Natural killer cell treated with Interleukin-12 subunit alpha and Interleukin-12 subunit beta and Interleukin-15 and Interleukin-18, amount 100 ng/mL, for 72 hours (primary cell): ENCODE results near the gene TENM3. TPM values are rescaled to one million over a fixed set of nuclear protein-coding genes. Genes with fewer than 3 reads are reported as not detected.
"Not testable (repeated sequence)": the region's sequence is repeated elsewhere in the genome, so short reads cannot be mapped to it uniquely, and the experiment has no call there.

ENCODE experiments used
- ATAC-seq, 2 donors: fragments of 150-1000 bp; cut with Tn5 transposase in 1 of 2; sonication (Bioruptor Pico), chemical (Tn5 transposase) in 1 of 2; 2 replicates each; pipeline ENCODE4 v1.10.0; 2021
- DNase-seq: peaks from one replicate; pipeline ENCODE4 v3.0.0; 2022; ENCODE audit warnings: low spot score
- H3K27ac Mint-ChIP-seq, 2 donors: 1 replicate in 1 of 2; 2 replicates in 1 of 2; pipeline ENCODE4 v1.8.0; 2022; ENCODE audit warnings: mixed read lengths in 2 of 2, mild to moderate bottlenecking in 1 of 2, moderate library complexity in 1 of 2
- H3K27me3 Mint-ChIP-seq, 2 donors: 1 replicate in 1 of 2; 2 replicates in 1 of 2; pipeline ENCODE4 v1.8.0; 2022; ENCODE audit warnings: mixed read lengths in 2 of 2
- H3K36me3 Mint-ChIP-seq: one replicate; pipeline ENCODE4 v1.8.0; 2022; ENCODE audit warnings: mixed read lengths
- H3K4me1 Mint-ChIP-seq, 2 donors: 1 replicate in 1 of 2; 2 replicates in 1 of 2; pipeline ENCODE4 v1.8.0; 2022; ENCODE audit warnings: low read depth in 2 of 2, mixed read lengths in 2 of 2, mild to moderate bottlenecking in 1 of 2
- H3K4me3 Mint-ChIP-seq: one replicate; pipeline ENCODE4 v1.8.0; 2022; ENCODE audit warnings: mixed read lengths
- H3K9me3 Mint-ChIP-seq: 2 replicates; pipeline ENCODE4 v1.8.0; 2022; ENCODE audit warnings: mixed read lengths
- total RNA-seq, 2 donors: library from RNA; stranded (reverse); gene quantifications; one replicate each; pipeline ENCODE4 v1.2.3, GENCODE V29; 2022

TENM3 gene
- total RNA-seq, 2 donors from 2014 or later: not detected

DNA sequence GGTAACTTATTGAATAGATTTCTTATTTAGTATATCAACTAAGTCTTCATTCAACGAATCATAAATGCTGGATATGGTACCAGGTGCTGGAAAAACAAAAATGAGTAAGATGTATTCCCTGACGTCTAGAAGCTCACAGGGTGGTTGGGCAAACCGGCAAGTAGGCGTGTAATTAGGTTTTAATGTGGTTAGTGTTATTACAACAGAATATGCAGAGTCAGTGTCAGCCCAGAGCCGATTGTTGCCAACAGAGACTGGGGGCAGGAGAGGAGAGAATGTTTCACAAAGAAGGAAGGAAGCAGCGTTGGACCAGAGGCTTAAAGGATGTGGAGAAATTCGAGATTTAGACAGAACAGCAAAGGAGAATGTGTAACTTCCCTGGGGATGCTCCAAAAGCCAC, 111.7 kb downstream of the TENM3 start:
- H3K27me3 Mint-ChIP-seq: no peaks in the 10 kb centered on the region
- no peaks in the 10 kb centered on the region for H3K4me1 Mint-ChIP-seq
- no peak overlapping the region for H3K4me3 Mint-ChIP-seq
- no peaks in the 10 kb centered on the region for H3K36me3 Mint-ChIP-seq
- no peak for ATAC-seq
- peaks cover 15% of the 10 kb centered on the region for H3K9me3 Mint-ChIP-seq
- H3K27ac Mint-ChIP-seq: no peak overlapping the region
- no peak for DNase-seq

GRCh38 chr4:182367153-182367552, 124.0 kb downstream of the TENM3 start:
- Mint-ChIP-seq H3K27ac (no peak overlapping the region), H3K4me1 (no peaks in the 10 kb centered on the region), H3K36me3 (no peaks in the 10 kb centered on the region), H3K27me3 (no peaks in the 10 kb centered on the region), H3K4me3 (no peak overlapping the region), H3K9me3 (peaks cover 8% of the 10 kb centered on the region)
- DNase-seq: no peak
- no peak for ATAC-seq

- Mint-ChIP-seq H3K36me3 (no peaks in the 10 kb centered on the region), H3K4me3 (no peak overlapping the region), H3K9me3 (peaks cover 8% of the 10 kb centered on the region), H3K4me1 (no peaks in the 10 kb centered on the region), H3K27me3 (no peaks in the 10 kb centered on the region), H3K27ac (no peak overlapping the region)
- DNase-seq (no peak), ATAC-seq (no peak)
Observed at GRCh38 chr4:182369211-182369610, 126.0 kb downstream of the TENM3 start.

DNA sequence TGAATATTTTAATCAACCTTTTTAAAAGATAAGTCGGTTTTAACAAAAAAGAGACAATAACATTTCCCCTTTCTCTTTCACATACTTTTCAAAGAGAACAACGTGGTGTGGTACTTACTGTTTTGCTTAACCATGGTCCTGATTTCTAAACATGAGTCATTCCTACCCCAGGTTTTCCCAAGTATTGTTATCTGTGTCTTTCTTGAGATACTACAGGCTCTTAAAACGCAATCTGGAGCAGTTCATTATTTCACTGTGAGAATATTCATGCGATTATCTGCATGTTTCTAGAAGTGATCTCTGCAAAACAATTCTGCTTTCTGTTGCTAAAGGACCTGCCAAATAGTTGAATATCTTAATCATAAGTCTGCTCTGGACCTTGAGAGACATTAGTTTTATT, 127.3 kb downstream of the TENM3 start:
- no peak for DNase-seq
- no peaks in the 10 kb centered on the region for H3K4me1 Mint-ChIP-seq
- H3K27me3 Mint-ChIP-seq: no peaks in the 10 kb centered on the region

GRCh38 chr4:182380771-182381181, 137.6 kb downstream of the TENM3 start:
- no peaks in the 10 kb centered on the region for H3K36me3 Mint-ChIP-seq
- H3K4me3 Mint-ChIP-seq: no peak overlapping the region
- no peak for ATAC-seq
- no peak for DNase-seq
- H3K4me1 Mint-ChIP-seq: no peaks in the 10 kb centered on the region
- no peak overlapping the region for H3K27ac Mint-ChIP-seq
- peaks cover 6% of the 10 kb centered on the region for H3K9me3 Mint-ChIP-seq
- no peaks in the 10 kb centered on the region for H3K27me3 Mint-ChIP-seq

More for the DNA sequence above, 127.3 kb downstream of the TENM3 start:
- Mint-ChIP-seq H3K9me3 (peaks cover 8% of the 10 kb centered on the region), H3K4me3 (no peak overlapping the region), H3K36me3 (no peaks in the 10 kb centered on the region), H3K27ac (no peak overlapping the region)
- ATAC-seq: no peak

- ATAC-seq (no peak), DNase-seq (no peak)
- Mint-ChIP-seq H3K27me3 (no peaks in the 10 kb centered on the region), H3K27ac (no peak overlapping the region), H3K9me3 (peaks cover 3% of the 10 kb centered on the region), H3K36me3 (no peaks in the 10 kb centered on the region), H3K4me3 (no peak overlapping the region), H3K4me1 (no peaks in the 10 kb centered on the region)
Observed at GRCh38 chr4:182382941-182383340, 139.7 kb downstream of the TENM3 start.

- no peaks in the 10 kb centered on the region for H3K27me3 Mint-ChIP-seq
- H3K4me3 Mint-ChIP-seq: no peak overlapping the region
- no peaks in the 10 kb centered on the region for H3K4me1 Mint-ChIP-seq
- H3K27ac Mint-ChIP-seq: no peak overlapping the region
- DNase-seq: no peak
- H3K9me3 Mint-ChIP-seq: no peaks in the 10 kb centered on the region
- H3K36me3 Mint-ChIP-seq: no peaks in the 10 kb centered on the region
- no peak for ATAC-seq
Observed at GRCh38 chr4:182384631-182385091, 141.5 kb downstream of the TENM3 start.

DNA sequence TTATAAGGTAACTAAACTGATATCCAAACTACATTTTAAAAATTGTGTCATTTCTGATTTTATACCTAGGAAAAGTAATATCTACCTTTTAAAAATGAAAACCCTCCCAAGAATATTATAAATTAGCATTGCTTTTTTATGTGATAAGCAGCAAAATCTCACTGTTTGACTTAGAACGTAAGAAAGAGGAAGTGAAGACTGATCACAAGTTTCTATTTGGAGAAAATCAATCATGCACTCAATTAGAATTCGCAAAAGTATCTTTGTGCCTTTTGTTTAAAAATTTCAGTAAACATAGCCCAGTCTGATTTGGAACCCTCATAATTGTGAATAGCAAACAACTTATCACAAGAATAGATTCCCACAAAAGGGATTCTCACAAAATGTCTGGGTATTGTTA, 142.7 kb downstream of the TENM3 start:
- no peak overlapping the region for H3K27ac Mint-ChIP-seq
- no peaks in the 10 kb centered on the region for H3K27me3 Mint-ChIP-seq
- H3K9me3 Mint-ChIP-seq: no peaks in the 10 kb centered on the region
- no peaks in the 10 kb centered on the region for H3K36me3 Mint-ChIP-seq
- no peaks in the 10 kb centered on the region for H3K4me1 Mint-ChIP-seq
- DNase-seq: no peak
- no peak overlapping the region for H3K4me3 Mint-ChIP-seq
- ATAC-seq: no peak

DNA sequence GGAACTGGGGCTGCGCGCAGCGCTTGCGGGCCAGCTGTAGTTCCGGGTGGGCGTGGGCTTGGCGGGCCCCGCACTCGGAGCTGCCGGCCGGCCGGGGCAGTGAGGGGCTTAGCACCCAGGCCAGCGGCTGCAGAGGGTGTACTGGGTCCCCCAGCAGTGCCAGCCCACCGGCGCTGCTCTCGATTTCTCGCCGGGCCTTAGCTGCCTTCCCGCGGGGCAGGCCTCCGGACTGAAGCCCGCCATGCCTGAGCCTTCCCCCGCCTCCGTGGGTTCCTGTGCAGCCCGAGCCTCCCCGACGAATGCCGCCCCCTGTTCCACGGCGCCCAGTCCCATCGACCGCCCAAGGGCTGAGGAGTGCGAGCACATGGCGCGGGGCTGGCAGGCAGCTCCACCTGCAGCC, 143.4 kb downstream of the TENM3 start:
- not testable (repeated sequence) for H3K36me3 Mint-ChIP-seq, H3K4me1 Mint-ChIP-seq, H3K9me3 Mint-ChIP-seq, H3K27me3 Mint-ChIP-seq, H3K4me3 Mint-ChIP-seq, DNase-seq, H3K27ac Mint-ChIP-seq, ATAC-seq

DNA sequence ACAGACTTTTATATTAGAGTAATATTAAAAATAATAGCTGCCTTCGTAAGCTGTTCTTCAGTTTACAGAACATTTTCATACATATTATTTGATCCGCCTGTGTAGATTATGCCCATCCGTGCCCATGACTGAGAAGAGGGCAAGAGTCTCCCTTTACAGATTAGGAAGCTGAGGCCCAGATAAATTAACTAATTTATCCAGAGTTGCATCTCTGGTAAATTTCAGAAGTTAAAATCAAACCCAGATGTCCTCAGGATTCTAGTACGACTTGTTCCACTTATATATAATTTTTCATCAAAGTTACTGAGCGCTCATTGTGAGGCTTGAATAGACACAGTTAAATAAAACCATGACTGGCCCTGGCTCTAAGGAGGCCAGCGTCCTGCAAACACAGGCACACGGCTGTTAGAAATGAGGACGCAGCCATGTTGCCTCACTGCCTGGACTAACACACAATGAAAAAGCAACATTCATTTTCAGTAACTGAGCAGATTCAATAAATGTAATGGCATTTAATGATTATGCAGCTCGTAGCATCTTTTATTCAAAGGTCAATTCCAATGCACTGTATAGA, 148.0 kb downstream of the TENM3 start:
- DNase-seq: no peak
- no peaks in the 10 kb centered on the region for H3K4me1 Mint-ChIP-seq
- H3K9me3 Mint-ChIP-seq: no peaks in the 10 kb centered on the region
- H3K36me3 Mint-ChIP-seq: no peaks in the 10 kb centered on the region
- H3K4me3 Mint-ChIP-seq: no peak overlapping the region
- no peak for ATAC-seq
- peaks cover 0 to 11% of the 10 kb centered on the region in 2 donors for H3K27me3 Mint-ChIP-seq
- no peak overlapping the region for H3K27ac Mint-ChIP-seq

- Mint-ChIP-seq H3K9me3 (no peaks in the 10 kb centered on the region), H3K36me3 (no peaks in the 10 kb centered on the region), H3K27me3 (peaks cover 0 to 11% of the 10 kb centered on the region in 2 donors), H3K27ac (no peak overlapping the region), H3K4me1 (no peaks in the 10 kb centered on the region), H3K4me3 (no peak overlapping the region)
- ATAC-seq (no peak), DNase-seq (no peak)
Observed at GRCh38 chr4:182394181-182394580, 151.0 kb downstream of the TENM3 start.

GRCh38 chr4:182400081-182400480, 156.9 kb downstream of the TENM3 start:
- Mint-ChIP-seq H3K4me3 (no peak overlapping the region), H3K4me1 (no peaks in the 10 kb centered on the region), H3K27ac (no peak overlapping the region), H3K36me3 (no peaks in the 10 kb centered on the region), H3K9me3 (no peaks in the 10 kb centered on the region), H3K27me3 (peaks cover 0 to under 1% of the 10 kb centered on the region in 2 donors)
- ATAC-seq (no peak), DNase-seq (no peak)

GRCh38 chr4:182400790-182401189, 157.6 kb downstream of the TENM3 start:
- Mint-ChIP-seq H3K4me1 (no peaks in the 10 kb centered on the region), H3K27me3 (peaks cover 0 to 6% of the 10 kb centered on the region in 2 donors), H3K27ac (no peak overlapping the region), H3K9me3 (peaks cover 3% of the 10 kb centered on the region), H3K36me3 (no peaks in the 10 kb centered on the region), H3K4me3 (no peak overlapping the region)
- DNase-seq (no peak), ATAC-seq (no peak)

DNA sequence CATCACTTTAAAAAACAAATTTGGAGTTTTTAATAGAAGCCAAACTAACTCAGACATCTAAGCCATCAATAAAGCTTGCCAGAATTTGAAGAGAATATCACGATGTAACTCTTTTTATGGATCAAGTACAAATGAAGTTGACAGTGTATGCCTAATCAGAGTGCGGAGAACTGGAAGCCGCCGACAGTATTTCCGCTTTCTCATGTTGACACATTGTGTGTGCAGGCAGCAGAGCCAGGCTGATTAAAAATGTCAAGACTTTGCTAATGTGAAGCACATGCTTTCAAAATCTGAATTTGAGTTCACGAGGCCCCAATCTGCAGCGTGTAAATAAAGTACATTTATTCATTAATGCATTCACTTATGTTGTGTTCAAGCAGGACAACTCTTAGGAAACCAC, 161.2 kb downstream of the TENM3 start:
- Mint-ChIP-seq H3K36me3 (no peaks in the 10 kb centered on the region), H3K4me3 (no peak overlapping the region)
- ATAC-seq: no peak

DNA sequence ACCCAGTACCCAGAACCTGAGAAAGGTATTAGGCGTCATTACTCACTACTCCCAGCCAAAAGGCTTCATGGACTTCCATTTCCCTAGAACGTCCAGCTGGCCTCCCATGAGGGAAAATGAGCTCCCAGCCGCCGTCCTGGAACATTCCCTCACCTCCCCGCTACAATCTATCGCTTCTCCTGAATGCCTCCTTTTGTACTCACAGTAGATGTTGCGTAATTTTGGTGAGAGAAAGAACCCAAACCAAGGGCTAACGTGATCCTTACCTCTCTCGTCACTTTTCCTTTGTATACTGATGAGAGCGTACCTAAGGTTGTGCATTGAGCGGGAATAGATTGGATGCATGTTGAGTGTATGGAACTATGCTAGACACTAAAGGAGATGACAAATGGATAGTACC, 161.9 kb downstream of the TENM3 start:
- Mint-ChIP-seq H3K27ac (no peak overlapping the region), H3K4me3 (no peak overlapping the region), H3K27me3 (peaks cover 0 to 6% of the 10 kb centered on the region in 2 donors), H3K9me3 (peaks cover 3% of the 10 kb centered on the region), H3K4me1 (no peaks in the 10 kb centered on the region), H3K36me3 (no peaks in the 10 kb centered on the region)
- no peak for DNase-seq
- ATAC-seq: no peak

More for the DNA sequence above, 161.2 kb downstream of the TENM3 start:
- Mint-ChIP-seq H3K27ac (no peak overlapping the region), H3K27me3 (peaks cover 0 to 6% of the 10 kb centered on the region in 2 donors), H3K4me1 (no peaks in the 10 kb centered on the region), H3K9me3 (peaks cover 3% of the 10 kb centered on the region)
- no peak for DNase-seq
